ENCODE data around the gene HOXC12.
A peak's percentile ranks its signal among the peaks of the same experiment; 100 is the strongest.

HOXC12 gene, protein sequence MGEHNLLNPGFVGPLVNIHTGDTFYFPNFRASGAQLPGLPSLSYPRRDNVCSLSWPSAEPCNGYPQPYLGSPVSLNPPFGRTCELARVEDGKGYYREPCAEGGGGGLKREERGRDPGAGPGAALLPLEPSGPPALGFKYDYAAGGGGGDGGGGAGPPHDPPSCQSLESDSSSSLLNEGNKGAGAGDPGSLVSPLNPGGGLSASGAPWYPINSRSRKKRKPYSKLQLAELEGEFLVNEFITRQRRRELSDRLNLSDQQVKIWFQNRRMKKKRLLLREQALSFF

DNA sequence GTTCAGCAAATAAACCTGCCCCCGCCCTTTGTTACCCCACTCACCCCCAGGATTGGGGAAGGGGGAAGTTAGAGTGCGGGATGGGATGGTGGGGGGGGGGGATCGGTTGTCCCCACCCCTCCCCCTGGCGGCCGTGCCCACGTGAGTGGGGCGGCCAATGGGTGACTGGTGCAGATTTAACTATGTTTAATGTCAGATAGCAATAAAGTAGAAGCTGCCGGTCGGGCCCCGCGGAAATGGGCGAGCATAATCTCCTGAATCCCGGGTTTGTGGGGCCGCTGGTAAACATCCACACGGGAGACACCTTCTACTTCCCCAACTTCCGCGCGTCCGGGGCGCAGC lies at the start of gene HOXC12:
TSS of gene HOXC12 (plus strand) at position 210 of the 342 bp plus-strand sequence. CDS start at position 237, 27 bp downstream.
- ChIA-PET CTCF (interaction anchor here (0.8 kb wide), 1 partner anchor 12 kb away, joined by 3 read pairs; no protein-coding TSS in a partner anchor), POLR2A (no interaction called here)
- peak within 1 kb of the TSS; percentile 18 for H3K4me3 ChIP-seq (ENCODE audit: low read depth, low read length)
- TF ChIP-seq, protein P1, sequence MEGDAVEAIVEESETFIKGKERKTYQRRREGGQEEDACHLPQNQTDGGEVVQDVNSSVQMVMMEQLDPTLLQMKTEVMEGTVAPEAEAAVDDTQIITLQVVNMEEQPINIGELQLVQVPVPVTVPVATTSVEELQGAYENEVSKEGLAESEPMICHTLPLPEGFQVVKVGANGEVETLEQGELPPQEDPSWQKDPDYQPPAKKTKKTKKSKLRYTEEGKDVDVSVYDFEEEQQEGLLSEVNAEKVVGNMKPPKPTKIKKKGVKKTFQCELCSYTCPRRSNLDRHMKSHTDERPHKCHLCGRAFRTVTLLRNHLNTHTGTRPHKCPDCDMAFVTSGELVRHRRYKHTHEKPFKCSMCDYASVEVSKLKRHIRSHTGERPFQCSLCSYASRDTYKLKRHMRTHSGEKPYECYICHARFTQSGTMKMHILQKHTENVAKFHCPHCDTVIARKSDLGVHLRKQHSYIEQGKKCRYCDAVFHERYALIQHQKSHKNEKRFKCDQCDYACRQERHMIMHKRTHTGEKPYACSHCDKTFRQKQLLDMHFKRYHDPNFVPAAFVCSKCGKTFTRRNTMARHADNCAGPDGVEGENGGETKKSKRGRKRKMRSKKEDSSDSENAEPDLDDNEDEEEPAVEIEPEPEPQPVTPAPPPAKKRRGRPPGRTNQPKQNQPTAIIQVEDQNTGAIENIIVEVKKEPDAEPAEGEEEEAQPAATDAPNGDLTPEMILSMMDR (IDR thresholded peaks at IDR 0.05; ENCODE audit: insufficient read depth, low read length, missing control alignments): no peak
- DNase-seq (ENCODE audit: low read depth, low spot score): no peak

DNA sequence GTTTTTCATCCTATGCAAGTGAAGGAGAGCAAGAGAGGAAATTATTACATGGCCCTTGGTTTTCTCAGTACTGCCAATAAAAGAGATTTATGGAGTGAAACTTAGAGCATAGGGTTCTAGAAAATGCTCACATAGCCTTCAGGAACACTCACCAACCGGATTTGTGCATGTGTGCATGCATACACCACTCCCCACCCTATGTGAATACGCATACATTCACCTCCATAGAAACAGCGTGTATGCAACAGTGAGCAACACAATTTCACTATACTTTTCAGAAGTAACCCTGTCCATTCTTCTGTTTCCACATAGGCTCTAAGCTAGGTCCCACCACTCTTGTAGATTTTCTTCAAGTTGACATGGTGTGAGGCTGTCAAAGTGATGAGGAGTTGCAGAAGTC lies 47.6 kb upstream of the HOXC12 start:
- H3K4me3 ChIP-seq (ENCODE audit: low read depth, low read length): no peak overlapping the region
- DNase-seq (ENCODE audit: low read depth, low spot score): no peak
- TF ChIP-seq, protein P1 (IDR thresholded peaks at IDR 0.05; ENCODE audit: insufficient read depth, low read length, missing control alignments): no peak
- POLR2A ChIA-PET: no interaction called here
- CTCF ChIA-PET: no interaction called here

DNA sequence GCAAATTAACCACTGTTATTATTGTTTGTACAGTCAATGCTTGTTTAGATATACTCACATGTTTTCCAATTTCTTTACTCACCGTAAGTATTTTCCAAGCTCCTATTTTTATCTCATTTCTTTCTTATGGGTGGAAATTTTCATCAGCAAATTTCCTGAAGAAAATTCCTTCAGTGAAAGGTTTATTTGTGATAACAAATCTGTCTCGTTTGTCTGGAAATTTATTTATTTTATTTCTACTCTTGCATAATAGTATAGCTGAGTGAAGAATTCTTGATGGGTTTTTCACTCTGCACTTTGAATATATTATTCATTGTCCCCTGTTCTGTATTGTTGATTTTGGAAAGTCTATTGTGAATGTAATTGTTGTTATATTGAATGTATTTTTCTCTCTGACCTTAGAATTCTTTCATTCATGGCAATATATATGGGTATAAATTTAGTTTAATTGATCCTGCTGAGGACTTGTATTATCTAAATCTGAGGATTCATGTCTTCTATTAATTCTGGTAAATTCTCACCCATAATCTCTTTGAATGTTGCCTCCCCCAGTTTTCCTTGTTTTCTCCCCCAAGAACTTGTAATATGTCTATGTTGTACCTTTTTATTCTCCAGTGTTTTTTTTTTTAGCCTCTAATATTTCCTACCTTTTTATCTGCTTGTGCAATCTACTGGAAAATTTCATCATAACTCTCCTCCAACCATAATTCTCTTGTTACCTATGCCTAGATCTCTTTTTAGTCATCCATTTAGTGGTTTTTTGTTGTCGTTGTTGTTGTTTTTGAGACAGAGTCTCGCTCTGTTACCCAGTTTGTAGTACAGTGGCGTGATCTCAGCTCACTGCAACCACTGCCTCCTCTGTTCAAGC lies 37.7 kb upstream of the HOXC12 start:
- CTCF ChIA-PET: no interaction called here
- TF ChIP-seq, protein P1 (IDR thresholded peaks at IDR 0.05; ENCODE audit: insufficient read depth, low read length, missing control alignments): no peak

DNA sequence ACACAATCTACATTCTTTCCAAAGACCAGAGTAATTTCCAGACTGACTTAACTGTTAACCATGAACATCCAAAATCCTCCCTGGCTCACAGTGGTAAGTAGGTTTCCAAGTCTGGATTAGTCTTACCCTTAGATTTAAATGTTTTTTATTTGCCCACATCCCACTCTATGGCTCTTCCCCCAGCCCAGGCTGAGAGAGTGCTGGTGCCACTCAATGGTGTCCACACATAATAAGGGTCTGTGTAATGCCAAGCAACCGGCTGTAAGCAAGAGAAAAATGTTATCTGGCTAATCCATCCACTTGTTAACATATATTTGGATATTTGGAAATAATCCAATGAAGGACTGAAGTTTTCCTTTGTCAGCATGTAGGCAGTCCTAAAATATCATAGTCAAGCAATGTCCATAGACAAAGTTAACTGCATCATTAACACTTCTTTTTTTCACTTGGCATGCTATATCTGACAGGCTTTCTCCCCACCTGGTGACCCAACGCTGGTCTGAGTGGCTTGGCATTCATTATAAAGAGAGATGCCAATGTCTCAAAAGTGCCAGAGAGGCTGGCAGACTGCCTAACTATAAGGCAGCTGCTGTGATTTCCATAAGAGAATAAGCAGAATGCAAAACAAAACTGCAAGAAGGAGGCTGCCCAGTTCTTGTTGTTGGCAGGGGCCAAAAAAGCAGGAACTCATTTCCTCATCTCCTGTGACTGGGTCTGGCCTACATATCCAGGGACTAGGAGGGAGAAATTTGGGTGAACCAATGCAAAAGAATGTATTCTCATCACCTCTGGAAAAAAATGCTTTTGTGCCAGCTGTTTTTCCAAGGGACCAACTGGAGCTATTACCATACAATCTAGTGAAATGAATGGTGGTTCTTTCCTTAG lies 29.9 kb upstream of the HOXC12 start:
- ChIA-PET CTCF (no interaction called here), POLR2A (no interaction called here)
- DNase-seq (ENCODE audit: low read depth, low spot score): no peak
- no peak overlapping the region for H3K4me3 ChIP-seq (ENCODE audit: low read depth, low read length)
- TF ChIP-seq, protein P1 (IDR thresholded peaks at IDR 0.05; ENCODE audit: insufficient read depth, low read length, missing control alignments): no peak

More for the DNA sequence above, 37.7 kb upstream of the HOXC12 start:
- no peak for DNase-seq (ENCODE audit: low read depth, low spot score)
- H3K4me3 ChIP-seq (ENCODE audit: low read depth, low read length): no peak overlapping the region
- POLR2A ChIA-PET: no interaction called here

DNA sequence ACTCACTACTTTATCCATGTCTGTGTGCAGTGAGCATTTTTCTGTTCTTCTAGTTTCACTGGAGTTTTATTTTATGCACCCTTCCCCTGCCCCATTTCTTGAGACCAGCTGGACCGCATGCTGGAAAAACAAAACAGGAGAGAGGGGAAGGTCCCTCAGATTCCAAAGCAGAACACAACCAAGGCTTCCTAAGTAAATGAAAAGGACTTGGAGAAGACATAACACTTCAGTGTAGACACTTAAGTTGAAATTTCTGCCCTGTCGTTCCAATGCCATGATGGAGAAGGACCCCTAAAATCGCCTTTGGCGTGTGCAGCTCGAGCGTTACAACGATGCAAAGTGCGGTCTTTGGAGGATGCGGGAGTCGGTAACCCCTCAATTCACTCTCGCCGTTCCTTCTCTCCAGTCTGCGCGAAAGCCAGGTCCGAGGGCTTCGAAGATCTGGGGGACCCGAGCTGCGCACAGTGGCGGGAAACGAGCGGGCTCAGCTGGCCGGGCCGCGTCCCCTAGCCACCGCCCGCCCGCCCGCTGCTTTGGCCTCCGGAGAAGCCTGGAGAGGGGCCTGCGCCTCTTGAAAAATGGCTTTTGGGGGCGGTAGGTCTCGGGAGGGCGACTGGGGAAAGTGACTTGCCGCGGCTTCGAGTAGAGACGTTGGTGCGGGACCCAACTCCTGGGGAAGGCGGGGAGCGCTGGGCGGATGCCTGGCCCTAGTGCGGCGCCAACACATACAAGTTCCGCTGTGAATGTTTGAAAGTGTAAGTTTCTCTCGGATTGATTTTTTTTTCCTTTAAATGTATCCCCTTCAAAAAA lies 27.3 kb upstream of the HOXC12 start:
- ChIA-PET POLR2A (no interaction called here), CTCF (no interaction called here)
- DNase-seq (ENCODE audit: low read depth, low spot score): no peak
- no peak overlapping the region for H3K4me3 ChIP-seq (ENCODE audit: low read depth, low read length)
- TF ChIP-seq, protein P1 (IDR thresholded peaks at IDR 0.05; ENCODE audit: insufficient read depth, low read length, missing control alignments): no peak
